Mucosa of stomach (tissue), 1 donor: ENCODE results near the gene SECTM1.
"Not testable (repeated sequence)": the region's sequence is repeated elsewhere in the genome, so short reads cannot be mapped to it uniquely, and the experiment has no call there.

Experiments used
- H3K27me3 ChIP-seq: one replicate; pipeline ENCODE4 v1.7.0; 2013; ENCODE audit warnings: mild to moderate bottlenecking, low read length; ENCODE audit not compliant: control insufficient read depth, insufficient read depth
- H3K36me3 ChIP-seq: one replicate; pipeline ENCODE4 v1.7.0; 2013; ENCODE audit warnings: low read length; ENCODE audit not compliant: control insufficient read depth, insufficient read depth
- H3K4me1 ChIP-seq: one replicate; pipeline ENCODE4 v1.7.0; 2013; ENCODE audit warnings: mild to moderate bottlenecking, low read length; ENCODE audit not compliant: control insufficient read depth, insufficient read depth
- H3K4me3 ChIP-seq: one replicate; pipeline ENCODE4 v1.7.0; 2013; ENCODE audit warnings: low read length
- H3K9ac ChIP-seq: one replicate; pipeline ENCODE4 v1.7.0; 2013; ENCODE audit warnings: mild to moderate bottlenecking, low read length, moderate library complexity
- H3K9me3 ChIP-seq: one replicate; pipeline ENCODE4 v1.7.0; 2013; ENCODE audit warnings: mild to moderate bottlenecking, low read length, moderate library complexity; ENCODE audit not compliant: control insufficient read depth
- donor health status: Pancreatic carcinoma.

Gene SECTM1

DNA sequence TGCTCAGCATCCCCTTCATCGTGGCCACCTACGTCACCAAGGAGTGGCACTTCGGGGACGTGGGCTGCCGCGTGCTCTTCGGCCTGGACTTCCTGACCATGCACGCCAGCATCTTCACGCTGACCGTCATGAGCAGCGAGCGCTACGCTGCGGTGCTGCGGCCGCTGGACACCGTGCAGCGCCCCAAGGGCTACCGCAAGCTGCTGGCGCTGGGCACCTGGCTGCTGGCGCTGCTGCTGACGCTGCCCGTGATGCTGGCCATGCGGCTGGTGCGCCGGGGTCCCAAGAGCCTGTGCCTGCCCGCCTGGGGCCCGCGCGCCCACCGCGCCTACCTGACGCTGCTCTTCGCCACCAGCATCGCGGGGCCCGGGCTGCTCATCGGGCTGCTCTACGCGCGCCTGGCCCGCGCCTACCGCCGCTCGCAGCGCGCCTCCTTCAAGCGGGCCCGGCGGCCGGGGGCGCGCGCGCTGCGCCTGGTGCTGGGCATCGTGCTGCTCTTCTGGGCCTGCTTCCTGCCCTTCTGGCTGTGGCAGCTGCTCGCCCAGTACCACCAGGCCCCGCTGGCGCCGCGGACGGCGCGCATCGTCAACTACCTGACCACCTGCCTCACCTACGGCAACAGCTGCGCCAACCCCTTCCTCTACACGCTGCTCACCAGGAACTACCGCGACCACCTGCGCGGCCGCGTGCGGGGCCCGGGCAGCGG is 41.2 kb upstream of the SECTM1 start:
- Histone ChIP-seq H3K9me3 (no peaks in the 10 kb centered on the region), H3K4me1 (peaks cover 21% of the 10 kb centered on the region), H3K4me3 (no peak overlapping the region), H3K27me3 (peaks cover 68% of the 10 kb centered on the region), H3K9ac (no peak overlapping the region), H3K36me3 (no peaks in the 10 kb centered on the region)

DNA sequence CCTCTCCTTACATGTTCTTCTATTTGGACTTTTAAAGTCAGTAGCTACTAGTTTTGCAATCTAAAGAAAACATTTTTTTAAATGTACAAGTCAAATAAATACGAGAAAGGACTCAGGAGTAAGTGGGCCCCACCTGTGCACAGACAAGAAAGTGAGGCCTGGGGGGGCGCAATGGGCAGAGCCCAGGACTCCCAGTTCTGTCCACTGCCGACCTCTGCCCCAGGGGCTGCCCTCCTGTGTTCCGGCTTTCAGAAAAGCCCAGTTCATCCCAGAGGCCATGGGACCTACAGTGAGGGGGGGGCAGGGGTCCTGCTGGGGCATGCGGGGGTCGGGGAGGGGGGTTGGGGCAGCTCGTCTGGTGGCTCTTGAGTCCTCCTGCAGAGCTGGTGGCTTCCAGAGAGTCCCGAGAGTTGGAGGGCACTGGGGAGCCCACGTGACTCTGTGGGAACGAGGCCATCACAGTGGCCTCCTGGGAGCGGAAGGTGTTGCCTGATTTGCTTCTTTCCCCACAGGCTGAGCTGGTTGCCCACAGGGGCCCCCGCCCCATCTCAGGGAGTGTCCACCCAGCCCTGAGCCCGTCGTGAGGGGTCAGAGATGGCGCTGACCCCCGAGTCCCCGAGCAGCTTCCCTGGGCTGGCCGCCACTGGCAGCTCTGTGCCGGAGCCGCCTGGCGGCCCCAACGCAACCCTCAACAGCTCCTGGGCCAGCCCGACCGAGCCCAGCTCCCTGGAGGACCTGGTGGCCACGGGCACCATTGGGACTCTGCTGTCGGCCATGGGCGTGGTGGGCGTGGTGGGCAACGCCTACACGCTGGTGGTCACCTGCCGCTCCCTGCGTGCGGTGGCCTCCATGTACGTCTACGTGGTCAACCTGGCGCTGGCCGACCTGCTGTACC is 40.4 kb upstream of the SECTM1 start:
- Histone ChIP-seq H3K4me3 (no peak overlapping the region), H3K4me1 (peaks cover 21% of the 10 kb centered on the region), H3K9me3 (no peaks in the 10 kb centered on the region), H3K9ac (no peak overlapping the region), H3K36me3 (no peaks in the 10 kb centered on the region), H3K27me3 (peaks cover 66% of the 10 kb centered on the region)

DNA sequence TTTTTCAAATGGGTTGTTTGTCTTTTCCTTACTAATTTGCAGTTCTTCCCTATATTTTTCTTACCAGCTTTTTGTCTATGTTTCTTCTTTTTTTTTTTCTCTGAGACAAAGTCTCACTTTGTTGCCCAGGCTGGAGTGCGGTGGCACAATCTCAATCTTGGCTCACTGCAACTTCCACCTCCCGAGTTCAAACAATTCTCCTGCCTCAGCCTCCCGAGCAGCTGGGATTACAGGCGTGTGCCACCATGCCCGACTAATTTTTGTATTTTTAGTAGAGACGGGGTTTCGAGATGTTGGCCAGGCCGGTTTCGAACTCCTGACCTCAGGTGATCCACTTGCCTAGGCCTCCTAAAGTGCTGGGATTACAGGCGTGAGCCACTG is 39.5 kb upstream of the SECTM1 start:
- H3K4me1 ChIP-seq: peaks cover 21% of the 10 kb centered on the region
- H3K4me3 ChIP-seq, H3K36me3 ChIP-seq, H3K9me3 ChIP-seq, H3K9ac ChIP-seq: not testable (repeated sequence)
- peaks cover 63% of the 10 kb centered on the region for H3K27me3 ChIP-seq

DNA sequence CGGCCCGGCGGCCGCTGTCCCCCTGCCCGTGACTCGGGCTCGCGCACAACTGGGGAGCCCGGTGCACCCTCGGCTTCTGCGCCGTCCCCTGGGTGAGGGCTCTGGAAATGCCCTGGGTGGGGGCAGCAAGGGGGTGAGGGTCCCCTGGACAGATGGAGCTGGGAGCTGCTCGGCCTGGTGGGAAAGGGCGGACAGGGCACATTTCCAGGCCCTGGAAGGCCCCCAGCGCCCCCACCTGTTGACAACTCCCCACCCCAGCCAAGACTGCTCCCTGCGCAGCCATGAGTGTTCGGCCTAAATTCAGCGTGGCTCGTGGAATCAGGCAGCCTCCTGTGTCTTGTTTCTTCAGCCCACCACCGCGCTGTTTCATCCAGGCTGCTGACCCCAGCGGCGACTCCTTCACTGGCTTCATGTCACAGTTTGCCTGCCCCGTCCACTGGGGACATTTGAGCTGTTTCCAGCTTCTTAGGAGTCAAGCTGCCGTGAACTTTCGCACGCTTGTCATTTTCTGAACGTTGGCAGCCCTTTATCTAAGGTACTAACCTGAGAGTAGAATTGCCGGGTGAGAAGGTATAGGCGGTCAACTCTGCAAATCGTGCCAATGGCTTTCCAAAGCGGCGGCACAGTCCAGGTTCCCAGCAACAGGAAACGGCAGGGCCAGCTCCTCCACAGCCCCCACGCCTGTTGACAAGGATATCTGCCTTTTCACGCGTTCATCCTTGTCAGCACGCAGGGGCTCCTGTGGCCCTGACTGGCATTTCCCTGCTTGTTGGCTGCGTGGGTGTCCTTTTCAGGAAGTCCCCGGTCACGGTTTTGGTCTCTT is 38.9 kb upstream of the SECTM1 start:
- H3K9ac ChIP-seq: no peak overlapping the region
- peaks cover 64% of the 10 kb centered on the region for H3K27me3 ChIP-seq
- no peaks in the 10 kb centered on the region for H3K36me3 ChIP-seq
- H3K4me3 ChIP-seq: no peak overlapping the region
- no peaks in the 10 kb centered on the region for H3K9me3 ChIP-seq
- H3K4me1 ChIP-seq: peaks cover 25% of the 10 kb centered on the region

DNA sequence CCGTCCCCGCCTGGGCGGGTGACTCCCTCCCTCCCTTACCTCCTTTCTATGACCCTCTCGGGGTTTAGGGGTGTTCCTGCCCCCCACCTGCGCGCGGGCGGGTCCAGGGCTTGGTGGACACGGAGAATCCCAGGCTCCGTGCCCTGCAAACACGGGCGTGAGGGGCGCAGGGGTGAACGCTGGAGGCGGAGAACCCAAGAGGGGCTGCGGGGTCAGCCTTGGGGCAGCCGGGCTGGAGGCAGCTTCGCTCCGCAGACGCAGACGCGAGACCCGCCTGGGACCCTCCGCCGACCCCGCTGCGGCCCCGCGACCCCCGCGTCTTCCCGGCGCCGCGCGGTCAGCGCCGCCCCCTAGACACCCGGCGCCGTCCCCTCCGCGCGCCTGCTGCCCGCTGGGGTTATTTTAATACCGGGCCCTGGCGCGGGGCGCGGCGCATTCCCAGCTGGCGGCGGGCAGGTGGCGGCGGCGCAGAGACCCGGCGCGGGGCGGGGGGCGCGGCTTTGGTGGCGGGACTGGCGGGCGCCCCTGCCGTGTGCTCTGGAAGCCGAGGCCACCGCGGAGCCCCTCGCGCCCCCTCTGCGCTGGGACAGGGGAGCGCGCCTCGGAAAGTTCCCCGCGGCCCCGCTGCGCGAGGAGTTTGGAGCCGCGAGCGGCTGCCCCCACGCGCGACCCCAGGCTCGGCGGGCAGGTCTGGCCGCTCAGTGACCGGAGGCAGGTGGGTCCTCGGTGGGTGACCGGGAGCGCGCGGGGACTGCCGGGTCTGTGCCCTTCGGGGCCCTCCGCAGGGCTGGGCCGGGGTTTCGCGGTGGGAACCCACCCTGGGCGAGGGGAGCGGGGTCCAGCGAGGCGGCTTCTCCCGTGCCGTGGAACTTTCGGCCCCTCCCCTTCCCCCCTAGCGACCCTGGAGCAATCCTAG is 38.0 kb upstream of the SECTM1 start, which contains the start of gene UTS2R:
UTS2R (plus strand) TSS at position 433 of the 916 bp plus-strand sequence. CDS start 2,560 bp downstream, outside the sequence.
- no peak within 1 kb of the TSS for H3K9ac ChIP-seq

DNA sequence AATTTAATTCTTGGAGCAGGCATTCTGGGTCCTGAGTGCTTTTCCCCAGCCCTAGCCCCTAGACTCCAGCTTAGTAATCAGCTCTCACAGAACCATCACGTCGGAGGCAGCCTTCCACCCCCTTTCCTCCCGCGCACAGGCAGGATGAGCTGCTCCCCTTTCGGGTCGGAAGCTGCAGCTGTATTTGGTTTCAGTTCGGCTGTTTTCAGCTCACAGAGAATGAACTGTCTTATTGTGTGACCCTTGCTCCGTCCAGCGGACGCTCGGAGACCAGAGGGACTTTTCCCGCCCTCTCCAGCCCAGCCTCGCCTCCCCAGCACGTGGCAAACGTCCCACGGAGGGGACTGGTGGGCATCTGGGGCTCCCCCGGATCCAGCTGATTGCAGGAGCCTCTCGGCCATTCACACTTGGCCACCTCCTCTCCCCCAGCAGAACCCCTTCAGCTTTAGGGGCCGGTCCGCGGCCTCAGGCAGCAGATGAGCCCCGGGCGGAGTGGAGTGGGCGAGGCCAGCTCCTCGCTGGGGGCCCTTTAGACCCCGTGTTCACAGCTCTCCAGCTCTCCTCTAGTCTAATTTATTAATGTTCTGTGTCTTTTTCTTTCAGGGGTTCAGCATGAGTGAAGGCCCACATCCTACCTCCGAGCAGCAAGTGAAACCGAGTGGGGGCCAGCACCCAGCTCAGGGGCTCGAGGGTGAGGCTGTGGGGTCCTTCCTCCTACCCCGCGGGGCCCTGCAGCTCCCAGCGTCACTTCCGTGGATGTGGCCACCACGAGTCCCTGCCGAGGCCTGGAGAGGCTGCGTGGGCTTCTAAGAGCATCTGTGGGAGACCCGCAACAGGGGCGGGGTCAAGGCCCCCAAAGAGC is 37.1 kb upstream of the SECTM1 start:
- no peaks in the 10 kb centered on the region for H3K36me3 ChIP-seq
- H3K9me3 ChIP-seq: no peaks in the 10 kb centered on the region
- H3K4me1 ChIP-seq: peaks cover 25% of the 10 kb centered on the region
- peaks cover 55% of the 10 kb centered on the region for H3K27me3 ChIP-seq
- H3K9ac ChIP-seq: no peak overlapping the region
- no peak overlapping the region for H3K4me3 ChIP-seq

More for the DNA sequence above, 38.0 kb upstream of the SECTM1 start, which contains the start of gene UTS2R:
- H3K4me1 ChIP-seq: peaks cover 25% of the 10 kb centered on the region
- no peaks in the 10 kb centered on the region for H3K36me3 ChIP-seq
- peaks cover 63% of the 10 kb centered on the region for H3K27me3 ChIP-seq
- H3K9me3 ChIP-seq: no peaks in the 10 kb centered on the region
- no peak within 1 kb of the TSS for H3K4me3 ChIP-seq

DNA sequence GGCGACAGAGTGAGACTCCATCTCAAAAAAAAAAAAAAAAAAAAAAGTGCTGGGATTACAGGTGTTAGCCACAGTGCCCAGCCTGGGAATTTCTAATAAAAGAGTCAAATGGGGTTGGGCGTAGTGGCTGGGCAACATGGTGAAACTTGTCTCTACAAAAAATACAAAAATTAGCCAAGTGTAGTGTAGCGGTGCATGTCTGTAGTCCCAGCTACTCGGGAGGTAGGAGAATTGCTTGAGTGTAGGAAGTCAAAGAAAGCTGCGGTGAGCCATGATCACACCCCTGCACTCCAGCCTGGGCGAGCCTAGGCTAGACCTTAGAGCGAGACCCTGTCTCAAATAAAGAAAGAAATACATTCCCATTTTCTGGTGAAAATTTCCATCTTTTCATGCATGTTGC is 35.6 kb upstream of the SECTM1 start:
- H3K36me3 ChIP-seq: no peaks in the 10 kb centered on the region
- H3K4me3 ChIP-seq: no peak overlapping the region
- H3K4me1 ChIP-seq: peaks cover 25% of the 10 kb centered on the region
- H3K27me3 ChIP-seq: peaks cover 40% of the 10 kb centered on the region
- H3K9ac ChIP-seq: no peak overlapping the region
- H3K9me3 ChIP-seq: no peaks in the 10 kb centered on the region

DNA sequence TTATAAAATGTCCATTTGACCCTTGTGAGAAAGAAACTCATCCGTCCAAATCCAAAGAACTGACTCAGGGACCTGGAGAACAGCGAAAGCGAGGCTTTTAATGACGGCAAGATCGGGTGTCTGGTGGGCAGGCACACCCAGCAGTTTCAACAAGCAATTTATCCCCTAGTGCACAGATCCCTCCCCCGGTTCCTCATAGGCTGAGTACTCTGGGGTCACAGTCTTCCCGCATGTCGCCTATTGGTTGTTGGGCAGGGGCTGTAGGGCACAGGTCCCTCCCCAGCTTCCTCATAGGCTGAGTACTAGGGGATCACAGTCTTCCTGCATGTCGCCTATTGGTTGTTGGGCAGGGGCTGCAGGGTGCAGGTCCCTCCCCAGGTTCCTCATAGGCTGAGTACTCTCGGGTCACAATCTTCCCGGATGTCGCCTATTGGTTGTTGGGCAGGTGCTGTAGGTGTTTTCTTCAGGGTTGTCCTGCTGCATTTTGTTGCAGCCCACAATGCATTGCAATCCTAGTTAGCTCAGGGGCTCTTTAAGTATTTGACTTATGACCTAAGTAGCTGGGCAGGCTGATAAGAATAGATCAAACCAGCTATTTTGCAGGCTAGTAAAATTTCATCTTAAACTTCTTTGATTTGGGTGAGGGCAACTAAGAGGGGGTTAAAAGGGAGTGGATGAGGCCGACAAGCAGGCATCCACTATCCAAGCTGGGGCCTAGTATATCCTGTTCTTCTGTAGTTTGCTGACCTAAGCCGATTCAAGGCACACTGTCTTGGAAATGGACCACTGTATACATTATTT is 34.4 kb upstream of the SECTM1 start:
- H3K4me3 ChIP-seq: no peak overlapping the region
- H3K36me3 ChIP-seq: no peaks in the 10 kb centered on the region
- H3K27me3 ChIP-seq: peaks cover 35% of the 10 kb centered on the region
- peaks cover 25% of the 10 kb centered on the region for H3K4me1 ChIP-seq
- H3K9ac ChIP-seq: no peak overlapping the region
- no peaks in the 10 kb centered on the region for H3K9me3 ChIP-seq

DNA sequence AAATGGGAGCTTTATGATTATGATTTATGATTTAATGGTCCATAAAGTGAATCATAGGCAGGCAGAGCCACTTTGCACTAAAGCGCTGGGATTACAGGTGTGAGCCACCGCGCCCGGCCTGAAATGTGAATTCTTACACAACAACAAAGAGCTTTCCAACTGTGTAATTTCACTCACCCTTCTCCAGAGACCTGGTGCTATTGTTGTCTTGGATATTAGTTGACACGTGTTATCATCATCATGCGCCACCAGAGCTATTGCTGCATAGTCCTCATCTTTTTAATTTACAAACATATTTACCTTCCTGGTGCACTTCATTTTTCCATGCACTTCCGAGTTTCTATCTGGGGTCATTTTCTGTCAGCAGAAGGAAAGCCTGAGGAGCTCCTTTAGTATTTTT is 33.2 kb upstream of the SECTM1 start:
- Histone ChIP-seq H3K36me3 (no peaks in the 10 kb centered on the region), H3K9me3 (no peaks in the 10 kb centered on the region), H3K4me1 (peaks cover 14% of the 10 kb centered on the region), H3K4me3 (no peak overlapping the region), H3K9ac (no peak overlapping the region), H3K27me3 (peaks cover 24% of the 10 kb centered on the region)
